ENCODE measurements around the gene ALDH1L1. TPM values are rescaled to one million over a fixed set of nuclear protein-coding genes. Genes with fewer than 3 reads are reported as not detected.

The ALDH1L1 gene
- total RNA-seq, 1 donor from 2014 or later = 5.0 TPM

DNA sequence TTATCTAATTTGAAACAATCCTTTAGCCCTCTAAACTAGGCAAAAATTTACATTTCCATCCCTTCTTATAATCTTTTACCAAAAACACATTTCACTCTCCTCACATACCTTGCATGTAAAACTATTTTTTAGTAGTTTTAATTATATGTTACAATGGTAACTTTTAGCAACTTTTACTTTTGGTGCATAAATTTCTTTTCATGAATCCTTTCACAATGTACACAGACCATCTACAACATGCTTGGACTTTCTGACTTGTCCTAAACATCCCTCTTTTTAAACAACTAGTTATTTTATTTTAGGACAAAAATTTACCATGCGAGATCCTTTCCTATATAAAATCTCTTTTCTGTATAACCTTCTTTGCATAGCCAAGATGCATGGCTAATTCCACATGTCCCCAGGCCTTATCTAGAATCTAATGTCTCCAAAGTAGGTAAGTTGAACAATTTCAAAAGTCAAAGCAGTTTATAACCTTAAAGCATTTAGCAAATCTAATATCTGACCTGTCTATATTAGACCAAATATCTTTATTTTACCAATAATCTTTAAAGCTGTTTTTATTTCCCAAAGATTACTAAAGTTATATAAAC lies 14.4 kb upstream of the ALDH1L1 start:
- H3K9me3 Mint-ChIP-seq = peaks cover 12% of the 10 kb centered on the region
- H3K4me1 Mint-ChIP-seq (ENCODE audit: unreplicated experiment) = no peaks in the 10 kb centered on the region
- no peak overlapping the region for H3K27ac Mint-ChIP-seq
- no peak for DNase-seq (ENCODE audit: extremely low spot score, unreplicated experiment)
- no peak for TF ChIP-seq CTCF (conservative IDR thresholded peaks at IDR 0.05)
- H3K36me3 Mint-ChIP-seq = no peaks in the 10 kb centered on the region
- no peaks in the 10 kb centered on the region for H3K27me3 Mint-ChIP-seq
- no peak overlapping the region for H3K4me3 Mint-ChIP-seq

DNA sequence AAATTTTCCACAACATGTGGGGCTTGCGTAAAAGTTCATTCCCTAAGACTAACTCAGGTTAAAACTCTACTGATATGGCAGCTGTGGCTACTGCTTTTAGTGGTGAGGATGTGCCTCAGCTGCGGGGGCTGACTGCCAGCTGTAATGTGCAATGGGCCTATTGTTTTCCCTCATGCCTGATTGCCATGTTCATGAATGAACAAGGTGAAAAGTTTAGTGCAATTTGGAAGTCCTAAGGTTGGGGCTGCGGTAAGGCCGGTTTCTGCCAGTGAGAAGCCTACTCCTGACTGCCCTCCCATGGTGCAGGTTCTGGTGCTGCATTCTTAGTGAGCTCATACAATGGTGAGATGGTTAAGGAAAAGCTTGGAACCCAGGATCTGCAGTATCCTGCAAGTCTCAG lies 10.9 kb upstream of the ALDH1L1 start:
- peaks cover 12% of the 10 kb centered on the region for H3K27me3 Mint-ChIP-seq
- H3K4me3 Mint-ChIP-seq = no peak overlapping the region
- DNase-seq (ENCODE audit: extremely low spot score, unreplicated experiment) = no peak
- no peaks in the 10 kb centered on the region for H3K4me1 Mint-ChIP-seq (ENCODE audit: unreplicated experiment)
- peaks cover 12% of the 10 kb centered on the region for H3K9me3 Mint-ChIP-seq
- TF ChIP-seq CTCF (conservative IDR thresholded peaks at IDR 0.05) = no peak
- no peaks in the 10 kb centered on the region for H3K36me3 Mint-ChIP-seq
- H3K27ac Mint-ChIP-seq = no peak overlapping the region

GRCh38 chr3:126187920-126188319 lies 7.5 kb upstream of the ALDH1L1 start:
- H3K4me3 Mint-ChIP-seq = no peak overlapping the region
- TF ChIP-seq CTCF (conservative IDR thresholded peaks at IDR 0.05) = no peak
- no peak for DNase-seq (ENCODE audit: extremely low spot score, unreplicated experiment)
- H3K27me3 Mint-ChIP-seq = peaks cover 20% of the 10 kb centered on the region
- peaks cover 6% of the 10 kb centered on the region for H3K9me3 Mint-ChIP-seq
- no peaks in the 10 kb centered on the region for H3K36me3 Mint-ChIP-seq
- no peaks in the 10 kb centered on the region for H3K4me1 Mint-ChIP-seq (ENCODE audit: unreplicated experiment)
- H3K27ac Mint-ChIP-seq = no peak overlapping the region

DNA sequence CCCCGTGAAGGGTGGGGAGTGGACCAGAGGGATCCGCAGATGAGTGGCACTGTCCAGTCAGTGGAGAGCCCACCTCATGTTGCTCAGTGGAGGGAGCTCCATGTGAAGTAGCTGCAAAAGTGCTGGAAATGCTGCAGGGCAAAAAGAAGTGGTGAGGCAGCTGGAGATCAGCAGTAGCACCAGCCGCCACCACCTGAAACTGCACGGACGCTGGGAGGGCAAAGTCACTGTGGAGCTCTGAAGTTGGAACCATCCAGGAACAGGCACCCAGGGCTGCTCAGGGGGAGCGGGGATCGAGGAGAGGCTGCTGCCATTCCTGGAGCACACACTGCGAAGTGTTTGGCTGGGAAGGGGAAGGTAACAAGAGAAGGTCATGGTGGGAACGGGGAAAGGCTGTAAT lies 6.4 kb upstream of the ALDH1L1 start:
- H3K4me3 Mint-ChIP-seq = no peak overlapping the region
- no peak for DNase-seq (ENCODE audit: extremely low spot score, unreplicated experiment)
- H3K4me1 Mint-ChIP-seq (ENCODE audit: unreplicated experiment) = no peaks in the 10 kb centered on the region
- no peaks in the 10 kb centered on the region for H3K9me3 Mint-ChIP-seq
- no peak for TF ChIP-seq CTCF (conservative IDR thresholded peaks at IDR 0.05)
- no peak overlapping the region for H3K27ac Mint-ChIP-seq
- no peaks in the 10 kb centered on the region for H3K36me3 Mint-ChIP-seq
- H3K27me3 Mint-ChIP-seq = peaks cover 30% of the 10 kb centered on the region

- H3K4me3 Mint-ChIP-seq = no peak overlapping the region
- H3K27me3 Mint-ChIP-seq = peaks cover 35% of the 10 kb centered on the region
- no peak overlapping the region for H3K27ac Mint-ChIP-seq
- no peaks in the 10 kb centered on the region for H3K36me3 Mint-ChIP-seq
- DNase-seq (ENCODE audit: extremely low spot score, unreplicated experiment) = no peak
- no peaks in the 10 kb centered on the region for H3K9me3 Mint-ChIP-seq
- no peak for TF ChIP-seq CTCF (conservative IDR thresholded peaks at IDR 0.05)
- H3K4me1 Mint-ChIP-seq (ENCODE audit: unreplicated experiment) = peaks cover 2% of the 10 kb centered on the region
Observed at GRCh38 chr3:126186271-126186670, 5.9 kb upstream of the ALDH1L1 start.

All from type B pancreatic cell (in vitro differentiated cells).